Left colon (tissue), 2 donors: ENCODE data around the gene SLPI. TPM values are rescaled to one million over a fixed set of nuclear protein-coding genes. Genes with fewer than 3 reads are reported as not detected.

Experiments used
- ATAC-seq: fragments of 200-7000 bp; cut with Tn5 transposase; one replicate; pipeline ENCODE4 v1.9.1; 2020; ENCODE audit warnings: mild to moderate bottlenecking, moderate library complexity
- DNase-seq, 2 donors: peaks; one replicate each; pipeline ENCODE4 v3.0.0-alpha.2; 2020
- intact Hi-C, 2 donors: fragments of 100-400 bp; cut with DNase I in 1 of 2; cut with micrococcal nuclease in 1 of 2; formaldehyde crosslinking; loops; one replicate each; pipeline versions ENCODE4 v1.11.2 to v1.14.0; 2022; cut with DNase I, micrococcal nuclease
- long read RNA-seq: library from polyadenylated mRNA; unstranded; transcript quantifications from one replicate; pipeline ENCODE4 v2.0.0, GENCODE V29; 2021
- total RNA-seq, 2 donors: library from RNA; stranded (reverse); fragmentation: NEBNext Ultra II Directional; extraction: Animal tissue kit (Norgen Biotek cat#: 25700); gene quantifications; one replicate each; pipeline ENCODE4 v1.2.1, GENCODE V29; 2021
- donor health status: DM: no; HTN: no; CAD: no.
- donor health status: DM: yes; HTN: yes; CAD: no.

Gene SLPI
- 100 to 1,000 TPM in 1 of 2 donors, 10 to 100 TPM in 1; 47.4 to 204 TPM for total RNA-seq
- long read RNA-seq, transcript SLPI-201 (4 exons, 596 nt), result major isoform, 9 of 19 reads
- long read RNA-seq, partial matches to known transcripts, result 10 of 19 reads
- long read RNA-seq, other reads (novel, unspliced or antisense), result 0 of 19 reads

DNA sequence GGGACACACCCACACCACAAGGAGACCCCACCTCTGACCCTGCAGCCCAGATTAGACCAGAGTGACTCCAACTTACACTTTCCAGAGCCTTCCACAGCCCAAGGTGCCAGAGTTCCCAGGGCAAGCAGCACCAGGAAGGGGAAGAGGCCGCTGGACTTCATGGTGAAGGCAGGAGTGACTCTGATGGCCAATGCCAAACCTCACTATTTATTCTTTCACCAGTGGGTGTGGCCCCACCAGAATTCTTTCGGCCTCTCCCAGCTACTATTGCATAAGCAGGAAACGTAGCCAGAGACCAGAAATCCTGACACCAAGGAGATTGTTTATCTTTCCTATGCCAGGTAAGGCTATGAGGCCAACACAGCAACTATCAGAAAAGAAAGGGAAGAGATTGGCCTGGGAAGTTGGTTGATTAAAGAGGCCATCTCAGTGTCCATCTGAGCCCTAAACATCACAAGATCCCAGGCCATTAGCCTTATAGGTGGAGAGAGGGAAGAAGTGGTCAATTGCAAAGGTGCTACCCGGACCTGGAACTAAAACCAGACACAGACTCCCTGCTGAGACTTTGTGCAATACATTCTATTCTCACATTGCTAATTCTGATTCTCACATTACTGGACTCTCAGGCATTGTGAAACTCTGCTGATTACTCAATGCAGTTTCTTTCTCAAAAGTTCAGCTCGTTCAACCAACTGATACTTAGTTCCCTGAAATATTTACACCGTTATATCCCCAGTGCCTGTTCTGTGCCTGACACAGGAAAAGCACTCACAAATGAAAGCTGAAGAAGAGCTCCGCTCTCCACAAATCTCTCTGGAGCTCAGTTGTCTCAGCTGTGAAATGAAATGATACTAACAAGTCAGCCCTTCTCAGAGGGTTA, at the start of gene SLPI:
Gene SLPI (minus strand): TSS at position 182 of the 880 bp plus-strand sequence. CDS start 21 bp downstream, at position 161.
- ATAC-seq (peak; percentile 98), DNase-seq (peak; percentile 50 to 81)
- intact Hi-C loops, result no loop called here

DNA sequence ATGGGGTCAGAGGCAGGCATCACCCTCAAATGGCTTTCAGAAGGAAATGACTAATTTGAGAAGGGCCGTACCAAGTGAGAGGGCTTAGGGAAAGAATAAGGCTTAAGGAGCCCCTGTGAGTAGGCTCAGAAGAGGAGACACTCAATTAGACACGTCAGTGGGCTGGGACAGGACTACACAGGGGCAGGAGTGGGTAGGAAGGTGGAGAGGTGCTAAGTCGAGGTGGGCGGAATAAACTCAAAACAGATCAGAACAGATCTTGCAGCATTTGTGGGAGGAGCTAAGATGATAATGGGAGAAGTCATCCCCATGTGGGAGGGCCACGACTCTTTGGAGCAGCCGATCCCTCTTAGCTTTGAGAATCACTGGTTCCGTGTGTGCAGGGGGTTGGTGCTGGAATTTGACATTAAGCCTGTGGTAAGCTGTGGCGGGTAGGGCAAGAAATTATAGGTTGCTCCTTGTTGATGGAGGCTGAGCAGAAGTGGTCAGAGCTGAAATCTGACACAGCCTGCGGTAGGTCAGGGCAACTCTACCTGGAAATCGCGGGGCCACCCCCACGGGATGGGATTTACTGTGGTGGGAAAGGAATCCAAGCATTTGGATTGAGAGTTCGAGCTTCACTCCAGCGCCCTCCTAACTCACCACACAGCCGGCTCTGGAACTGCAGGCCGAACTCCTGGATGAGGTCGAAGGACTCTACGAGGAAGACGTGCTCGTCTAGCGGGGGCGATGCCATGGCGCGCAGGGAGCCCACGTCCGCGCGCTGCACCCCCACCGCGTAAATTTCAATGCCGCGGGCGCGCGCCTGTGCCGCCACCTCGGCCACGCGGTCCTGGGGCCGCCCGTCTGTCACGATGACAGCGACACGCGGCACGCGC, 49.5 kb upstream of the SLPI start:
- DNase-seq, result no peak
- intact Hi-C loops, result loop anchor here in 1 of 2 donors (5.0 kb wide), 1 partner anchor 453 kb away; no protein-coding TSS in a partner anchor

DNA sequence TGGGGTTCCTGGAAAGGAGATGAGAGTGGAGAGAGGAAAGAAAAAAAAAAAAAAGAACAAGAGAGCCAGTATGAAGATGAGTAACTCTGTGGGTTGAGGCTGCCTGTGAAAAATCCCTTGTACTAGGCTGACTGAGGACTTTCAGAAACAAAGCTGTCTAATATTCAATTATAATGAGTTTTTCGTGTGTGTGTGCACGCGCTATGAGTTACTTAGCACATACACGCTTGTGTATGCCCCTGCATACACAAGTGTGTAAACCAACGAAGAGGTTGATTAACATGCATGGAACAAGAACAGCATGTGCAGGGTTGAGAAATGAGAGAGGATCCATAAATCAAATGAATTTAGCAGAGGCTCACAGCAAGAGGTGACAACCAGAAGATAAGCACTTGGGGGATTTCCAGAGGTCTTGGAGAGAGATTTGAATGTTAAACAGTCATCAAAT, 47.5 kb upstream of the SLPI start:
- intact Hi-C loops, result loop anchor here in 1 of 2 donors (5.0 kb wide), 1 partner anchor 455 kb away; no protein-coding TSS in a partner anchor
- DNase-seq, result no peak
- no peak for ATAC-seq

More for the DNA sequence above, 49.5 kb upstream of the SLPI start:
- no peak for ATAC-seq

- ATAC-seq (peak; percentile 56), DNase-seq (no peak)
- intact Hi-C loops, result loop anchor here in 1 of 2 donors (5.0 kb wide), 1 partner anchor 456 kb away; no protein-coding TSS in a partner anchor
Observed at GRCh38 chr20:45300961-45301360, 46.6 kb upstream of the SLPI start.

- ATAC-seq (no peak), DNase-seq (no peak)
- intact Hi-C loops, result loop anchor here in 1 of 2 donors (5.0 to 10.0 kb wide), 2 partner anchors 255 to 458 kb away; no protein-coding TSS in a partner anchor
Observed at GRCh38 chr20:45299786-45300185, 45.4 kb upstream of the SLPI start.

GRCh38 chr20:45297786-45298497, 43.6 kb upstream of the SLPI start:
- intact Hi-C loops, result loop anchor here in 1 of 2 donors (10.0 kb wide), 1 partner anchor 253 kb away; no protein-coding TSS in a partner anchor
- DNase-seq (no peak), ATAC-seq (no peak)

DNA sequence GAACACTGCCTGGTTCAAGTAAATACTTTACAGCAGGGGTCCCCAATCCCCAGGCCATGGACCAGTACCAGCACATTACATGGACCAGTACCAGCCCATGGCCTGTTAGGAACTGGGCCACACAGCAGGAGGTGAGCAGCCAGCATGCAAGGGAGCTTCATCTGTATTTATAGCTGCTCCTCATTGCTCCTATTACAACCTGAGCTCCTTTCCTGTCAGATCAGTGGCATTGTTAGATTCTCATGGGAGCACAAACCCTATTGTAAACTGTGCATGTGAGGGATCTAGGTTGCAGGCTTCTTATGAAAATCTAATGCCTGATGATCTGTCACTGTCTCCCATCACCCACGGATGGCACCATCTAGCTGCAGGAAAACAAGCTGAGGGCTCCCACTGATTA, 40.3 kb upstream of the SLPI start:
- DNase-seq (no peak), ATAC-seq (no peak)
- intact Hi-C loops, result loop anchor here in 1 of 2 donors (10.0 kb wide), 1 partner anchor 250 kb away; no protein-coding TSS in a partner anchor

- ATAC-seq (no peak), DNase-seq (no peak)
- intact Hi-C loops, result loop anchor here in 1 of 2 donors (10.0 kb wide), 1 partner anchor 249 kb away; no protein-coding TSS in a partner anchor
Observed at GRCh38 chr20:45294003-45294368, 39.6 kb upstream of the SLPI start.

DNA sequence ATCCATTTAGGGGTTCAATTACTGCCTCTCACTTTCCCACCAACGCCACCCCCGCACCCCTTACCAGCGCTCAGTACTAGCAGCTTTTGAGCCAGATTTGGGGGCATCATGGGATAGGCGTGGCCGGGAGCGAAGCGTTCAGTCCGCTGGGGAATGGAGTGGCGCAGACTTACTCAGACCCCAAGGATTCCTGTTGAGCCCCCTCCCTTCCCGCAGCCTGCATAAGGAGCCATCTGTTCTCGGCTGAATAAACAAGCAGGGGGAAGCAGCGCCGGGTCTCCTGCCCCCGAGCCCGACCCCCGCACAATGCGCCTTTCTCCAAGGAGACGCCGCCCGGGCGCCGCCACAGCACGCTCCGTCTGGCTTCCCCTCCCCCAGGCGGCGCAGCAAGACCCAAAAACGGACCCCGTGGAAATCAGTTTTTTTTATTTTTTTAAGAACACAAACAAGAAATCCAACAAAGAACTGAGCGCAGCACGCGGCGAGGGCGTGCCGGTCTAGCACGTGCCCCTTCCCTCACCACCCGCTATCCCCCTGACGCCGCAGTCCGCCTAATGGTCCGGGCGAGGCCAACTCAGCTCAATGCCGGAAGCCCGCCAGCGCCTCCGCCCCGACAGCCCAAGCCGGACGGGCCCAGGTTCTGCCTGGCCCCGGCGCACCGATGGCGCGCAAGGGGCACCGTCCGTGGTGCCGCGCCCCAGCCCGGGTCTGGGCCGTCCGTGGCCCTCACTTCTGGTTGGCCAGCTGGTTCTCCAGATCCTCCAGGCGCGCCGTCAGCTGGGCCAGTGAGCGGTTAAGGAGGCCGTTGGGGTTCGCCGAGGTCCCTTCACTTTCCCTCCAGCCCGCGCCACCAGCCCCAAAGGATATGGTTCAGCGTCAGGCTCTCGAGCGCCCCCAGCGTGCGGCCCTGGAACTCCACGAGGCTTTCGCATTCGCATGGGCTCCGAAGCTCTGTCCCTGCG, 39.0 kb upstream of the SLPI start:
- intact Hi-C loops, result loop anchor here in 1 of 2 donors (10.0 kb wide), 1 partner anchor 249 kb away; no protein-coding TSS in a partner anchor
- ATAC-seq, result peak; percentile 86
- peak; percentile 75 to 90 for DNase-seq

- no peak for DNase-seq
- intact Hi-C loops, result loop anchor here in 1 of 2 donors (10.0 kb wide), 1 partner anchor 248 kb away; no protein-coding TSS in a partner anchor
Observed at GRCh38 chr20:45292343-45292742, 38.0 kb upstream of the SLPI start.

GRCh38 chr20:45291526-45291925, 37.2 kb upstream of the SLPI start:
- ATAC-seq (no peak), DNase-seq (no peak)
- intact Hi-C loops, result loop anchor here in 1 of 2 donors (10.0 kb wide), 1 partner anchor 247 kb away; no protein-coding TSS in a partner anchor

More at GRCh38 chr20:45292343-45292742, 38.0 kb upstream of the SLPI start:
- no peak for ATAC-seq

GRCh38 chr20:45290677-45291355, 36.5 kb upstream of the SLPI start:
- peak; percentile 70 for ATAC-seq
- intact Hi-C loops, result loop anchor here in 1 of 2 donors (10.0 kb wide), 1 partner anchor 246 kb away; no protein-coding TSS in a partner anchor

GRCh38 chr20:45289942-45290676, 35.7 kb upstream of the SLPI start:
- intact Hi-C loops, result loop anchor here in 1 of 2 donors (10.0 kb wide), 1 partner anchor 245 kb away; no protein-coding TSS in a partner anchor
- DNase-seq, result no peak
- no peak for ATAC-seq

More at GRCh38 chr20:45290677-45291355, 36.5 kb upstream of the SLPI start:
- peak; percentile 70 to 82 for DNase-seq

- intact Hi-C loops, result no loop called here
- no peak for DNase-seq
Observed at GRCh38 chr20:45288860-45289259, 34.5 kb upstream of the SLPI start.

DNA sequence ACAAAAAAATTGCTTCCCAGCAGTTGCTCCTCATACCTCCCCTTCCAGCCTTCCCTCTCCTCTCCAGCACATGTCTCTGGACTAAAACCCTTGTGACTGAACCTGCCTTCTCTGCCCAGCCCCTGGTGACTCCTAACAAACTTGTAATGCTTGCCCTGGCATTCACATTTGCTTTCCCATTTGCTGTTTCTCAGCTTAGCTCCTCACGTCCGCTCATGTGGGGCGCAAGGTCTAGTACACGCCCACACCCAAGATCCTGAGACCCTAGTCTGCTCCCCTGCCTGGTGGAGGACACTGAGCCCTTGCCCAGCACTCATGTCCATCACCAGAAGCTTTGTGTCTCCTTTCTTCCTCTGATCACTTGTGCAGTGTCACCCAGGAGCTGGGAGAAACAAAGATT, 34.0 kb upstream of the SLPI start:
- DNase-seq, result no peak
- ATAC-seq, result no peak
- intact Hi-C loops, result no loop called here

More at GRCh38 chr20:45288860-45289259, 34.5 kb upstream of the SLPI start:
- ATAC-seq, result no peak
